ENCODE results near the gene AACS. TPM values are rescaled to one million over a fixed set of nuclear protein-coding genes. Genes with fewer than 3 reads are reported as not detected.

AACS gene
- total RNA-seq, 5 donors from 2014 or later (not counting 1 experiment from before 2014, with no cell fraction given) = 11.5 to 16.4 (median 14.3) TPM

GRCh38 chr12:125021771-125022170 lies 43.5 kb upstream of the AACS start:
- Histone ChIP-seq H3K36me3 (ENCODE audit: control insufficient read depth in 2 of 2, extremely low read depth in 1 of 2, insufficient read depth in 1 of 2, low read length in 1 of 2) (no peaks in the 10 kb centered on the region), H3K4me1 (ENCODE audit: control insufficient read depth in 1 of 2, extremely low read depth in 1 of 2, insufficient read depth in 2 of 2, low read length in 2 of 2) (no peaks in the 10 kb centered on the region), H3K9me3 (no peaks in the 10 kb centered on the region), H3K27ac (ENCODE audit: low read length) (no peak overlapping the region), H3K27me3 (replicated peaks in 1 of 2; ENCODE audit: control insufficient read depth in 2 of 2, extremely low read depth in 1 of 2, insufficient read depth in 2 of 2, low read length in 1 of 2) (no peaks in the 10 kb centered on the region), H3K4me3 (ENCODE audit: control insufficient read depth in 1 of 2, extremely low read depth in 1 of 2, low read length in 1 of 2) (no peak overlapping the region)
- ChIA-PET POLR2A (no interaction called here), CTCF (no interaction called here)
- H3K9me3 Mint-ChIP-seq = peaks cover 0 to 3% (median 0%) of the 10 kb centered on the region in 3 donors
- ATAC-seq (replicated peaks in 1 of 4) = no peak
- H3K4me1 Mint-ChIP-seq = no peaks in the 10 kb centered on the region
- peaks cover 31% of the 10 kb centered on the region for H3K36me3 Mint-ChIP-seq
- WGBS (ENCODE audit: insufficient coverage) = no CpG with 5 or more reads among the region's 5 CpGs
- DNase-seq = no peak
- no peak overlapping the region for H3K4me3 Mint-ChIP-seq
- no peaks in the 10 kb centered on the region for H3K27me3 Mint-ChIP-seq
- H3K27ac Mint-ChIP-seq = no peak overlapping the region

- no peak overlapping the region for H3K27ac ChIP-seq (ENCODE audit: low read length)
- H3K27me3 Mint-ChIP-seq = no peaks in the 10 kb centered on the region
- H3K4me1 Mint-ChIP-seq = no peaks in the 10 kb centered on the region
- H3K36me3 Mint-ChIP-seq = peaks cover 27% of the 10 kb centered on the region
- no peak overlapping the region for H3K4me3 Mint-ChIP-seq
- POLR2A ChIA-PET = no interaction called here
- ATAC-seq (replicated peaks in 1 of 4) (no peak), DNase-seq (no peak)
- no peaks in the 10 kb centered on the region for H3K36me3 ChIP-seq (ENCODE audit: control insufficient read depth in 2 of 2, extremely low read depth in 1 of 2, insufficient read depth in 1 of 2, low read length in 1 of 2)
- no peak overlapping the region for H3K27ac Mint-ChIP-seq
- no peak overlapping the region for H3K4me3 ChIP-seq (ENCODE audit: control insufficient read depth in 1 of 2, extremely low read depth in 1 of 2, low read length in 1 of 2)
- CTCF ChIA-PET = no interaction called here
- no peaks in the 10 kb centered on the region for H3K9me3 ChIP-seq
- H3K27me3 ChIP-seq (replicated peaks in 1 of 2; ENCODE audit: control insufficient read depth in 2 of 2, extremely low read depth in 1 of 2, insufficient read depth in 2 of 2, low read length in 1 of 2) = no peaks in the 10 kb centered on the region
- H3K9me3 Mint-ChIP-seq = peaks cover 0 to 3% (median 0%) of the 10 kb centered on the region in 3 donors
- WGBS (ENCODE audit: insufficient coverage) = no CpG with 5 or more reads among the region's 2 CpGs
- no peaks in the 10 kb centered on the region for H3K4me1 ChIP-seq (ENCODE audit: control insufficient read depth in 1 of 2, extremely low read depth in 1 of 2, insufficient read depth in 2 of 2, low read length in 2 of 2)
These were observed 42.2 kb upstream of the AACS start for GRCh38 chr12:125023065-125023464.

GRCh38 chr12:125024949-125025563 lies 40.2 kb upstream of the AACS start:
- H3K4me3 ChIP-seq (ENCODE audit: control insufficient read depth in 1 of 2, extremely low read depth in 1 of 2, low read length in 1 of 2) = no peak overlapping the region
- no peak overlapping the region for H3K27ac ChIP-seq (ENCODE audit: low read length)
- H3K27me3 ChIP-seq (replicated peaks in 1 of 2; ENCODE audit: control insufficient read depth in 2 of 2, extremely low read depth in 1 of 2, insufficient read depth in 2 of 2, low read length in 1 of 2) = no peaks in the 10 kb centered on the region
- Mint-ChIP-seq H3K27me3 (no peaks in the 10 kb centered on the region), H3K27ac (no peak overlapping the region), H3K9me3 (peaks cover 0 to 3% (median 0%) of the 10 kb centered on the region in 3 donors), H3K36me3 (peaks cover 21% of the 10 kb centered on the region), H3K4me1 (no peaks in the 10 kb centered on the region), H3K4me3 (no peak overlapping the region)
- DNase-seq = no peak
- ATAC-seq (replicated peaks in 1 of 4) = no peak
- 96% methylated on average over 40 of the region's 43 CpGs for WGBS (ENCODE audit: insufficient coverage)
- H3K9me3 ChIP-seq = no peaks in the 10 kb centered on the region
- H3K4me1 ChIP-seq (ENCODE audit: control insufficient read depth in 1 of 2, extremely low read depth in 1 of 2, insufficient read depth in 2 of 2, low read length in 2 of 2) = no peaks in the 10 kb centered on the region
- ChIA-PET POLR2A (no interaction called here), CTCF (no interaction called here)
- no peaks in the 10 kb centered on the region for H3K36me3 ChIP-seq (ENCODE audit: control insufficient read depth in 2 of 2, extremely low read depth in 1 of 2, insufficient read depth in 1 of 2, low read length in 1 of 2)

GRCh38 chr12:125025606-125026235 lies 39.5 kb upstream of the AACS start:
- Histone ChIP-seq H3K4me3 (ENCODE audit: control insufficient read depth in 1 of 2, extremely low read depth in 1 of 2, low read length in 1 of 2) (no peak overlapping the region), H3K27me3 (replicated peaks in 1 of 2; ENCODE audit: control insufficient read depth in 2 of 2, extremely low read depth in 1 of 2, insufficient read depth in 2 of 2, low read length in 1 of 2) (no peaks in the 10 kb centered on the region), H3K27ac (ENCODE audit: low read length) (no peak overlapping the region), H3K9me3 (no peaks in the 10 kb centered on the region), H3K4me1 (ENCODE audit: control insufficient read depth in 1 of 2, extremely low read depth in 1 of 2, insufficient read depth in 2 of 2, low read length in 2 of 2) (no peaks in the 10 kb centered on the region), H3K36me3 (ENCODE audit: control insufficient read depth in 2 of 2, extremely low read depth in 1 of 2, insufficient read depth in 1 of 2, low read length in 1 of 2) (no peaks in the 10 kb centered on the region)
- ATAC-seq (replicated peaks in 1 of 4) (no peak), DNase-seq (no peak)
- 93% methylated on average over 4 of the region's 9 CpGs for WGBS (ENCODE audit: insufficient coverage)
- ChIA-PET POLR2A (no interaction called here), CTCF (no interaction called here)
- H3K9me3 Mint-ChIP-seq = peaks cover 0 to 3% (median 0%) of the 10 kb centered on the region in 3 donors
- H3K27me3 Mint-ChIP-seq = no peaks in the 10 kb centered on the region
- no peak overlapping the region for H3K4me3 Mint-ChIP-seq
- no peaks in the 10 kb centered on the region for H3K4me1 Mint-ChIP-seq
- peaks cover 21% of the 10 kb centered on the region for H3K36me3 Mint-ChIP-seq
- H3K27ac Mint-ChIP-seq = no peak overlapping the region

- Mint-ChIP-seq H3K9me3 (peaks cover 0 to 1% (median 0%) of the 10 kb centered on the region in 3 donors), H3K36me3 (peaks cover 14% of the 10 kb centered on the region), H3K27me3 (no peaks in the 10 kb centered on the region), H3K4me1 (no peaks in the 10 kb centered on the region), H3K4me3 (no peak overlapping the region), H3K27ac (no peak overlapping the region)
- CTCF ChIA-PET = no interaction called here
- no peak for DNase-seq
- Histone ChIP-seq H3K4me1 (ENCODE audit: control insufficient read depth in 1 of 2, extremely low read depth in 1 of 2, insufficient read depth in 2 of 2, low read length in 2 of 2) (no peaks in the 10 kb centered on the region), H3K36me3 (ENCODE audit: control insufficient read depth in 2 of 2, extremely low read depth in 1 of 2, insufficient read depth in 1 of 2, low read length in 1 of 2) (no peaks in the 10 kb centered on the region), H3K4me3 (ENCODE audit: control insufficient read depth in 1 of 2, extremely low read depth in 1 of 2, low read length in 1 of 2) (no peak overlapping the region), H3K27me3 (replicated peaks in 1 of 2; ENCODE audit: control insufficient read depth in 2 of 2, extremely low read depth in 1 of 2, insufficient read depth in 2 of 2, low read length in 1 of 2) (no peaks in the 10 kb centered on the region), H3K27ac (ENCODE audit: low read length) (no peak overlapping the region), H3K9me3 (no peaks in the 10 kb centered on the region)
- ATAC-seq (replicated peaks in 1 of 4) = no peak
- POLR2A ChIA-PET = no interaction called here
- WGBS (ENCODE audit: insufficient coverage) = 100% methylated on average over 2 of the region's 8 CpGs
These were observed 37.1 kb upstream of the AACS start for GRCh38 chr12:125028106-125028505.

GRCh38 chr12:125029761-125030358 lies 35.4 kb upstream of the AACS start:
- ATAC-seq (replicated peaks in 1 of 4) = no peak
- no peak for DNase-seq
- Histone ChIP-seq H3K4me3 (ENCODE audit: control insufficient read depth in 1 of 2, extremely low read depth in 1 of 2, low read length in 1 of 2) (no peak overlapping the region), H3K27ac (ENCODE audit: low read length) (no peak overlapping the region), H3K27me3 (replicated peaks in 1 of 2; ENCODE audit: control insufficient read depth in 2 of 2, extremely low read depth in 1 of 2, insufficient read depth in 2 of 2, low read length in 1 of 2) (no peaks in the 10 kb centered on the region), H3K36me3 (ENCODE audit: control insufficient read depth in 2 of 2, extremely low read depth in 1 of 2, insufficient read depth in 1 of 2, low read length in 1 of 2) (no peaks in the 10 kb centered on the region), H3K9me3 (no peaks in the 10 kb centered on the region), H3K4me1 (ENCODE audit: control insufficient read depth in 1 of 2, extremely low read depth in 1 of 2, insufficient read depth in 2 of 2, low read length in 2 of 2) (no peaks in the 10 kb centered on the region)
- no peaks in the 10 kb centered on the region for H3K27me3 Mint-ChIP-seq
- CTCF ChIA-PET = no interaction called here
- no peak overlapping the region for H3K27ac Mint-ChIP-seq
- POLR2A ChIA-PET = no interaction called here
- H3K4me1 Mint-ChIP-seq = no peaks in the 10 kb centered on the region
- H3K4me3 Mint-ChIP-seq = no peak overlapping the region
- H3K9me3 Mint-ChIP-seq = peaks cover 0 to under 1% (median under 1%) of the 10 kb centered on the region in 3 donors
- 98% methylated on average over 6 of the region's 7 CpGs for WGBS (ENCODE audit: insufficient coverage)
- peaks cover 7% of the 10 kb centered on the region for H3K36me3 Mint-ChIP-seq

Data from T-cell (primary cell).